Cortex of kidney (tissue), 1 donor: ENCODE results near the gene VTN.

Experiments
- DNase-seq: peaks from one replicate; lab custom pipeline; 2025; lab: John Stamatoyannopoulos, UW

Gene VTN

DNA sequence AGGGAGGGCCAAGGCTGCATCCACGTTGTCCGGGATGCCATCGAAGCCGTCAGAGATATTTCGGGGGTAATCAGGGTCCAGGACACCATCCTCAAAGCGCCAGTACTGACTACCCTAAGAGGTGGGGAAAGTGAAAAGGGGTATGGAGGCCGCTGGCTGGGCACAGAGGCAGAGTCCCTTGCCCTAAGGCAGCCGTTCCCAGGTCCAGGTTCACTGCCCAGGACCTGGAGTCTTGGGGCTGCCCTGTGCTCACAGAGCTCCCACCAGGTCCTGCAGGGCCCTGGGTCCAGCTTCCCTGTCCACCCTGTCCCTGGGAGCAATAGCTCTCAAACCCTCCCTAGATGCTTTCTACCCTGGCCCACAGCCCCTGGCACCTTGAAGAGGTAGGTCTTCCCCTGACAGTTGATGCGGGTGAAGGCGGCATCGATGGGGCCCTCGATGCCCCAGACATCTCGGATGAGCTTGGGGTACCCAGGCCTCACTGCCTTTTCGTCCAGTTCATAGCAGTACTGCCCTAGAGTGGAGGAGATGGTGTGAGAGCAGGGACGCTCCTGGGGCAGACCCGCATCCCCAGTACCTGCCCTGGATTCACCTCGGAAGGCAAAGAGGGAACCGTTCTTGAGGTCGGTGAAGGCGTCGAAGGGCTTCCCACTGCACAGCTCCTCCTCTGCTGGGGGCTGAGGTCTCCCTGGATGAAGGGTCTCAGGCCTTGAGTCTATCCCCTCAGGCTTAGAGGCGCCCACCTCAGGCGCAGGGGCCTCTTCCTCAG, 1.0 kb downstream of the VTN start:
- no peak for DNase-seq

DNA sequence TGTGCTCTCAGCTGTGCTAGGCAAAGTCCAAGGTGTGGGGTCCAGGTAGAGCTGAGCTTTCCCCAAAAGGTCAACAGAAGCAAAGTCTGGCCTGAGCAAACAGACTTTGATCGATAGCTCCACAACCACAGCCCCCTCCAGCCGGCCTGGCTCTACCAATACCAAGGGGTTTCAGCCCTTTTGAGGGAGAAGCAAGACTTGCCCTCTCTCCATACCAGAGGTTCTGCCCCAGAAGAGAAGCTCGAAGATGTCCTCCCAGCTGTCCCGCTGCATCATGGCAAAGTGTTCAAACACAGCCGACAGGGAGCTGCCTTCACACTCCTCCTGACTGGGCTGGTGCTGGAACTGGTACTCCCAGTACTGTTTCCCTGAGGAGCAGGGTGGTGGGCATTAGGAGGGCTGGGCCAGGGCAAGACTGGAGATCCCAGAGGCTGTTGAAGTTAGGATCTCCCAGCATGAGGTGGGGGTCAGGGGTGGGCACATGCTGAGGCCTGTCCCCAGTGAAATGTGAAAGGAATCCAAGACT, 1.7 kb downstream of the VTN start:
- no peak for DNase-seq

DNA sequence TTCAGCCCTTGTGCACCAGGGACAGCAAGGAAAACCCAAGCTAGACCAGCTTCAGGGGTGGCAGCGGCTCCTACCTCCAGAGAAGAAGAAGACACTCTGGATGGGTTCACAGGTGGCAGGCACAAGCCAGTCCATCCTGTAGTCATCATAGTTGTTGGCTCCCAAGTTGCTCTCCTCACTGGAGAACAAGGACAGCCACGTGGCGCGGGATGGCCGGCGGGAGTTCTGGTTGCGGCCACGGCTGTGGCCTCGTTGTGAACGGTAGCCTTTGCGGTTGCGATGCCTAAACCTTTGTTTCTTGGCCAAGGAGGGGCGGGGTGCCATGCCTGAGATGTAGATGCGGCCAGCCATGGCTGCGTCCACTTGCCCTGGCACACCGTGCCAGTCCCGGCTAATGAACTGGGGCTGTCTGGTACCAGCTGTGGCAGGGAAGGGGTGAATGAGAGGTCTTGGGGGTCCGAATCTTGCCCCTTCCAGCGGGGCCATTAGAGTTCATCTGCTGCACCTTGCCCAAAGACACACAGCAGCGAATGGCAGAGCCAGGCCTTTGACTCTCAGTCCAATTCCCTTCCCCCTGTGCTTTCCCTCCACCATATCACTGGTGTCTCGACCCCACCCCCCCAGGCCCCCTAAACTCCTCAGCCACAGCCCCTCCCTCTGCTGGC, 2.3 kb downstream of the VTN start:
- no peak for DNase-seq

DNA sequence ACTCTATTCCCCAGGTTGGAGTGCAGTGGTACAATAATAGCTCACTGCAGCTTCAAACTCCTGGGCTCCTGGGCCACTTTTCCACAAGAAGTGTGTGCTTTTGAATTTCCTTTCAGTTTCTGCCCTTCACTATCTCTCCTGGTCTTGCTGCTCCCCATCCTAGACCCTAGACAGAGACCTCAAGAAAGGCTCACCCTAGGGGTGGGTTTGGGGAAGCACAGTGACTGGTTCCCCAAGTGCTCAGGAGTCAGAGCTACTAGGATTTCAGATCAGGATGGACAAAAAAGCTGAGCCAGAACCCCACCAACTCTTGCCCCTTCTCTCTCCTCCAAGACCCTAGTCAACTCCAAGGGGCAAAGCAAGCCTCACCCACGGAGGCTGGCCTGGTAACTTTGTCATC, 3.5 kb downstream of the VTN start:
- DNase-seq = no peak

DNA sequence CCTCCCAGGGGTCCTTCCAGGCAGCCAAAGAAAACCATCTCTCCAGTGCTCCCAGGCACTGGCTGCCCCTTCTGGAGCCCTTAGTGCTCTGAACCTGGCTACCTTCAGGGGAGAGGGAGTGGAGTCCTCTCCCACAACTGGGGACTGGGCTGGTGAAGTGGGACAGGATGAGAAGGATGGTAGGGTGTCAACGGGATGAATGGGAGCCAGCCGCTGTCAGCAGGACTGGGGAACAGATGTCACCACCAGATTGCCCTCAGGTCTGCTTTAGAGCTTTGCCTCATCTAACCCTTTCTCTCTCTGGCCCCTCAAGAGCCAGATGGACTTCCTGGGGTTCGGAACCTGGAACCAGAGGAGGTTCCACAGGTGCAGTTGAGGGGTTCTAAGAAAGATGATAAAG, 4.6 kb downstream of the VTN start:
- no peak for DNase-seq

DNA sequence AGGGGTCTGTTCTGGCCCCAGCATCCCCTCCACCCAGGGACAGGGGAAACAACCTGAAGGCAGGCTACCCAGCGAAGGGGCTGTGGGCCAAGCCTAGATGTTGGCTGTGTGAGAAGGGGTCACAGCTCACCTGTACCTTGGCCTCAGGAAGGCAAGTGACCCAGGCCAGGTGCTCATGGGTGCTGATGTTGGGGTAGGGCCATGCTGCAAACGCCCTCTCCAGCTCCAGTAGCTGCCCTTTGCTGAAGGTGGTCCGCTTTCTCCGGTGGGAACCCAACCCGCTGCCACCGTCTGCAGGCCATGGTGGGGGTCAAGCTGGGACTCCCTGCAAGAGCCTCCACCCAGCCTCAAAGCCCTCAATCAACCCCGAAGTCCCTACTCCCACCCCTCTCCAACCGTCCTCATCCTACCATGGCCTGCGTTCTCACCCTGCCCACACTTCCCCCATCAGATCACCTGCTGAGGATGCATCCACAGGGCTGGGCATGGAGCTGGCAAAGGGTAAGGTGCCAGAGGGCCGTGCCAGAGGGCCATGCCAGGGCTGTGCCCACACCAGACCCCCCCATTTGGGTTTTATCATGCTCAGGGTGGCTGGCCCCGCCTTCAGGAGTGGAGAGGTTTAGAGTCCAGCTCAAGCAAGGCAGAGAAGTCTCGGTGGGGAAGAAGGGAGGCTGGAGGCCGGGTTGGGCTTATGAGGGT, 5.3 kb downstream of the VTN start, which contains the start of gene SEBOX:
TSS of gene SEBOX (minus strand) at position 535 of the 699 bp plus-strand sequence. CDS start at position 487, 48 bp downstream.
- no peak for DNase-seq

DNA sequence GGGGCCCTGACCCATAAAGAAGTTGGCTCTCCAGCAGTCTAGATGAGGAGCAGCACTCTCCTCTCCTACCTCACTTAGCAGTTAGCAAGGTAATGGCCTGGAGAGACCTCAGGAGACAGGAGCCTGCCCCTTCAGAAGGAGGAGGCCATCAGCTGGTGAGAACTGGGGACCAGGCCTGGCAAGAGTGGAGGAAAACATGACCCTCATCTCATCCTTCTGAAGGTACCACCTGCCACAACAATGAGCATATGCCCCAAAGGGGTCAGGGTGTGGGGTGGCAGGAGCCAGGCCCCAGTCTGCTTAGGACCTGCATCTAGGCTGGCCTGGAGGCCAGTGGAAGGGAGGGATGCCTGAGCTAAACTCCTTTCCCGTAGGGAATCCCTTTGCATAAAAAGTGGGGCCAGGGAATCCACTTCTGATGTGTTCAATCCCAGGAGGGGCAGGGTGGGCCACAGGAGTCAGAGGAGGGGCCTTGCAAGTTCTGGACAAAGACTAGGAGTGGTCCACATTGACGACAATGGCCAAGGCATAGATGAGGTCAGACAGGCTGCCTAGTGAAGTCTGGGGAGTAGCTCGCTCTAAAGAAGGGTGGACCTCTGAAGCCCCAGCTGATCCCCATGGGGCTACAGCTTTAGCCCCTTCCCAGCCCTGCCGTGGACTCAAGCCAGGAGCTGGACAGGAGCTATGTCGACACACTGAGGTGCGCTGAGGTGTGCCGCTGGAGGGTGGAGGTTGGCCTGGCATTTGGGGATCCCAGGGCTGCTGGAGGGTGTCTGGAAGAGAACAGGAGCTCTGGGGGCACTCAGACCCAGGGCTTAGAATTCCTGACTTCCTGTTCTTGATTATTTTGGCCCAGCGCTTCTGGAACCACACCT, 6.1 kb downstream of the VTN start:
- DNase-seq = no peak

DNA sequence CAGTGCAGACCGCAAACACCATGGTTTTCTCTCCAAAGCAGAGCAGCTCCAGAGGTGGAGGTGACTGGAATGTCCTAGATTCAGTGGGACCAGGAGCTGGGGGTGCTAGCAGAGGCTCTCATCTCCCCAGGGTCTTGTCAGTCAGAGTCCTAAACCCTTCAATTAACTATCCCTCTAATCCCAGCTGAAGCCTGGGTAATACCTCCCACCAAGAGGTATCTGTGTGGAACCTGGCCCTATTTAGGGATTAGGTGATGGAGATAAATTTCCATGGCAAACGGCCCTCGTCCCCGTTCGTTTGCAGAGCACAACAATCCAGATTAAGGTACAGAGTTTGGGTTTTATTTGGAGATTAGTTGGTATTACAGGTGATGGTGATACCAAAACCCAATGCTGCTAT, 6.9 kb downstream of the VTN start:
- DNase-seq = no peak

DNA sequence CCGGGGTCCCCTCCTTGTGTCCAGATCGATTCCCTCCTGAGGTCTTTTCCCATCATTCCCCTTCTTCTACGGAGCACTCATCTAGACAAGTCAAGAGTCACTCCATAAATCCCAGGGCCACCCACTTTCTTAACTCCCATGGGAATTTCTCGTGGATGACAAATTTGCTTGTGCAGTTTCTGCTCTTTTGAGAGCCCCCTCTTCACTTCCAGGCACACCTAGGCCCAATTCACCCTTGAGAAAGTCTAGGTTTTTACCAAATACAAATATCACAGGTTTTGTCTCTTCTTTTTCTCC, 12.3 kb downstream of the VTN start:
- DNase-seq = no peak

DNA sequence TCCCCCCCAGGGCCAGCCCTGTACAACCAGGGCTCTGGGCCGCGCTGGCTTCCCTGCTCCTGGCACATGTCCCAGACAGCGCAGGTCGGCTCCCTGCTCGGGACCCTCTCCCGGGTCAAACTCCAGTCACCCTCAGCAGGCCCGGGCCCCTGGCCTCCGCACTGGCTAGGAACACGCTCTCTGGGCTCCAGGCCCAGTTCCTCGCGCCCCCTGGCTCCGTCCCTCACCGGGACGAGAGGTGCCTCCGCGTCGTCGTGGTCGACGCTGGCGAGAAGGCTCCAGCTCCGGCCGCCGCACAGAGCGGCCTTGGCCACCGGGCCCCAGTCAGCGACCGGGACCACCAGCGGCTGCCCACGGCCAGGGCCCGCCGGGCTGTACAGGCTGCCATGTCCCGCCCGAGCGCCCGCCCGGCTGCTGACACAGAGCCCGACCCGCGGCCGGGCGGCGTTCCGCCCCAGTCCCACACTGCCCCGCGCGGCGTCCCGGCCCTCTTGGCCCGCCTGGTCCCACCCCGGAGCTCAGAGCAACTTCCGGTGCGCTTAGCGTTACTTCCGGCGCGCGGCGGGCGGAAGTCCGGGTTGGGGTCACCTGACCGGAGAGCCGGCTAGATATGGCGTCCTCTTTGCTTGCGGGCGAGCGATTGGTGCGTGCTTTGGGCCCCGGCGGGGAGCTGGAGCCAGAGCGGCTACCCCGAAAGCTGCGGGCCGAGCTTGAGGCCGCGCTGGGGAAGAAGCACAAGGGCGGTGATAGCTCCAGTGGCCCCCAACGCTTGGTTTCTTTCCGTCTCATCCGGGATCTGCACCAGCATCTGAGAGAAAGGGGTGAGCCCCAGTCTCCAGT, 12.8 kb downstream of the VTN start, which contains the start of gene POLDIP2:
TSS of gene POLDIP2 (minus strand) at position 467 of the 840 bp plus-strand sequence. CDS start at position 388, 79 bp downstream.
- peak; percentile 77 for DNase-seq

DNA sequence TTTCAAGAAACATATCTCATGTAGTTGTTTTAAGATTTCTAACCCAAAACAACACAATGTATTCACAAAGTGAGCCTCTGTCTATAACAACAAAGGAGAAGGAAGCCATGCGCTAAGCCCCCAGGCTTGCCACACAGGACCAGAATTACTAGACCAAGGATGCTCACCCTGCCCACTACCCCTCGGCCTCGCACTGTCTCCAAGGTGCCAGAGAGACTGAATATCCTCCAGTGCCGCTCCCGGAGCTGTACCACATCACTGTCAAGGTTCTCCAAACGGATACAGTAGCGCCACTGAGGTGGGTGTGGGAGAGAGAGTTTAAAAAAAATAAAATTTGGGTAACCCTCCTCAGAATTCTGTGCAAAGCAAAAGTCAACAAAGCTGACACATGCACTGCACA, 19.8 kb downstream of the VTN start:
- no peak for DNase-seq

DNA sequence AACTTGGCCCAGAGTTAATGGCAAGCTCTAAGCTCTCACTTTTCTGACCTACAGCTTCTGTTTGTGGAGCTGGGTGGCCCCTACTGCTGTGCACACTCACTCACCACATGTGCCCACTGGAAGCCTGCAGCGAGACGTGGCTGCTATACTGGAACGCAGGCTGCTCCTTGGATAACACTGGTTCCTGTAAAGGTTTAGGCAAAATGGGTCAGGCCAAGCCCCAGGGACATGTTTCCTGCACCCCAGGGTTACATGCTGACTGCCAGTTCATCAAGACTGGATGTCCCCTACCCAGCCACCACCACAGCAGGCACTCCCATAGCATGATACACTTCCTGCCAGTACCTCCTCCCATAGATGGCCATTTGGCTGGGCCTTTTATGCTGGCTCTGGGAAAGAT, 21.1 kb downstream of the VTN start:
- DNase-seq = no peak

DNA sequence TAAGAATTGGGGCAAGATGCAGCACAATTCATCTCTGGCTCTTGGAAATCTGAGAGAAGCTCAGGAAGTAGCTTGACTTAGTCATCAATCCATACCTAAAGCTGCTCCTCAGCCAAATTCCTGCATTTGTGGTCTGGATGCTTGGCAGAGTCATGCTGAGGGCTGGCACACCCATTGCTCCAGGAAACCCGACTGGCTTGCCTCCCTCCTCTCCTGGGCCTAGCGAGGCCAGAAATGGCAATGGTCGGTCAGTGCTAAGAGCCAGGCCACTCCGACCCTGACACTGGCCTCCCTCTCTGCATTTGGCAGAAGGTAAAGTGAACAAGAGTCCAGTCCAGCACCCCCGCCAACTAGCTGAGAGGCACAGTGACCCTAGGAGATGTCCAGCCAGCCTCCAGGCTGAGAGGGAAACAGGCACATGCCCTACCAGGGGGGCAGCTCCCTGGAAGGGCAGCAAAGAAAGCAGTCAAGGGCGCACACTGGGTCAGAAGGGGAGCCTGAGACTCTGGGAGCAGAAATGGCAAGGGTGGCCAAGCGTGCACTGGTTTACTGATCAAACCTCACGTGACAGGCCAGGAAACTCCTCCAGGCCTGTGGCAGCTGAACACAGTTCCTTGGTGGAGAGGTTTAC, 22.7 kb downstream of the VTN start:
- no peak for DNase-seq

DNA sequence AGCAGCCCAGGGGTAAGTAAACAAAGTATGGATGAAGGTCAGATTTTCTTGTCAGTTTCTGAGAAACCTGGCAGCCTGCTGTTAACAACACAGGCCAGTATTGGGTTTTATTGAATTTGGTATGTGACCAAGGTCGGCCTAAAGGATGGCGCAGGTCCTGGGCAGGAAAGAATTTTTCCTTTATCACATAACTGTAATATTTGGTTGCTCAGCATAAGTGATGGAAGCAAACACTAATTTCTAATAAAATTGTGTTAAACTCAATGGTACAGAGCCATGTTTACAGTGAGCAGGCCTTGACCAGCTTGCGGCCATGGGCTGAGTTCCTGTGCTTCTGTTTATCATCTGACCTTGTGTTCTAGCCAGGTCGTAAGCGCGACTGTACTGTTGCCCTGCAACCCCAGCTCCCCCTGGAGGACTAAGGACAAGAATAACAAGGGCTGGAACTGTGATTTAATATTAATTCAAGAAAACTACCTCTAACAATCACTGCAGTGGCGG, 23.3 kb downstream of the VTN start:
- DNase-seq = no peak

DNA sequence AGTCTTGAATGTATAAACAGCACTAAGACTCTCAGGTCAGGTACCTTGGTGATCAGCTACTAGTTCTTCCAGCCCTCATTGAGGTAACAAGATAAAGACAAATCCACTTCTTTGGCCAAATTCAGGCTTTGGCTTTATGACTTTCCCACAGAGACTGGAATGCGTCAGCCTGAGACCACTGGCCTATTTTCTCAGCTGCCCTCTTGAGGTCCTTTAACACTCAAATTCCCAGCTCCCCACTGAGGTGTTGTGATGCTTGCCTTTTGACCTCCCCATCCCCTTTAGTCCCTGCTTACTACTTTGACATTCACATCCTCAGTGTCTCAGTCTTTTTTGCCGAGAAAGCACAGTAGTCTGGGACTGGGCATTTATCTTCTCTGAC, 23.9 kb downstream of the VTN start:
- no peak for DNase-seq

DNA sequence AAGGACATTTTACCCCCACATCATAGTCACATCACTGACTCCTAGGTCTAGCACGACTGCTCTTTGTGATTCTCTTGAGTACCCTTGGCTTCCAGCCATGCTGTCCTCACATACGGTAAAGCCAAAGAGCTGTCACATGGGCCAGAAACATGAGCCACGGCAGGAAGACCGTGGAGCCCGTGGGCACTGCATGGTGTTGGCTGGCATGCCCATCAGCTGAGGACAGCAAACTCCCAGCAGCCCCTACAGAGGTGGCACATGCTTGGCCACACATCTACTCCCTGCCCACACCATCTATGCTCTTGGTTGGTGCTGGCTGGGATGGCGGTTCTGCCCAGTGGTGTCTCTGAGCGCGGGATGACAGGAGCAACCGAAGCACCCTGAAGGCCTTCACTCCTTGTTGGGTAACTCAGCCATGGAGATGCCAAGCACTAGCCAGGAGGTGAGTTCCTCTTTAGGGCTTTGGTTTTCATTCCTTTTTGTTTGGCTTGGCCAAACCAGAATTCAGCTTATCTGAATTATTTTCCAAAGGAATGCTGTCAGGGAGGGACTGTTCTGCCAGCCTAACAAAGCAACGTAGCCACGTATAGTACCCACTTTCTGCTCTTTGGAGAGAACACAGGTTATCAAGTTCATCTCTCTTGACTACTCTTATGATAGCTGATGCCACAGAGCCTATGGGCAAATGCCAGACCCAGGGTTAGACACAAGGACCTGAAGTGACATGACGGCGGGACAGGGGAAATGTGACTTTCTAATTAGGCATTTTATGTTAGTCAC, 24.5 kb downstream of the VTN start:
- no peak for DNase-seq

DNA sequence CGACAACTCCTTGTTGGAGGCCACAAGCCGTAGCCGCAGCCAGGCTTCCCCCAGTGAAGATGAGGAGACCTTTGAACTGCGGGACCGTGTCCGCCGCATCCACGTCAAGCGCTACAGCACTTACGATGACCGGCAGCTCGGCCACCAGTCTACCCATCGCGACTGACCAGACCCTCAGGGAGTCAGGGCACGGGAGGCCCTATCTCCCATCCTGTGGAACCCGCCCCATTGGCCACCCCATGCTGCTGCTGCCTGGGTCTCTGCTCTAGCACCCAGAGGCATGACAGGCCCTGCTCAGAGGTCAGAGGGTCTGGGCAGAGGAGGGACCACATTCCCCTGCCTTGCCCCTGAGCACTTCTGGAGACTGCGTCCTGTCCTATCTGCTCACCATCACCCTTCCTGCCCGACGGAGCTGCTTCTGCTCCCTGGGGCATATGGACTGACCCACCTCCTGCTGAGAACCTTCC, 25.6 kb downstream of the VTN start:
- no peak for DNase-seq

DNA sequence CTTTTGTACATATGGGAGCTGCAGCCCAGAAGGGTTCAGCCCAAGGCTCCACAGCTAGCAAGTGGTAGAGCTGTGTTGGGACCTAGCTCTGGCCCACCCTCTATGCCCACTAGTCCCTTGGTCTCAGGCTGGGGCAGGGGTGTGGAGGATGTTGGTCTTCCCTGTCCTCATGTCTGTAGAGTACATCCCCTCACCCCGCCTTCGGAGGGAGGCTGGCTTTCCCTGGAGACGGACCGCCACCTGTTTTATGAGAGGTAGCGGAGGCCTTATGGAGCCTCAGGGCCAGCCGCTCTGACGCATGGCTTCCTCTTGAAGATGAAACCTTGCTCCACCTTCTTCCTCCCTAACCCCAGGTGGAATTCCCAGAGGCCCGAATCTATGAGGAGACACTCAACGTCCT, 26.1 kb downstream of the VTN start:
- DNase-seq = no peak

DNA sequence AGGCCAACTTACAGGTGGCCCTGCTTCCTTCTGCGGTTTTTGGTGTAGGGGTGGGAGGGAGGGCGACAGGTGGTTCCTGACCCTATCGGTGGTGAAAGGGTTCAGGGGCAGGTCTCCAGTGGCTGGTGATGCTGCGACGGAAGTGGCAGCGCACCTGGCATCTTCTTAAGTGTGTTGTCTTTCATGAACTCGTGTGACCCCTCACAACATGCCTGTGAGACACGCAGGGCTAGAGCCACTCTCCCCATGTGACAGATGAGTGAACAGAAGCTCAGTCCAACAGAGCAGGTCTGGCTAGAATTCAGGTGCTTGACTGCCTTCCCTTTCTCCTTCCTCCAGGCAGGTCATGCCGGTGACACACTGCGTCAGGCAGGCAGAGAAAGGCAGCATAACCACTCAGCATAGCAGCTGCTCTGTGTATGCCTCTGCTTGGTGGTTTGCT, 26.6 kb downstream of the VTN start:
- DNase-seq = no peak
